H1 (cell line): Measurements from ENCODE around the gene ZNF771. TPM values are rescaled to one million over a fixed set of nuclear protein-coding genes. Genes with fewer than 3 reads are reported as not detected.
A peak's percentile ranks its signal among the peaks of the same experiment; 100 is the strongest.

Experiments
- ASH2L ChIP-seq: fragments of 200-600, 300-600 bp; sonication (generic); IDR thresholded peaks from one replicate; pipeline ENCODE4 v1.7.1; 2017; ENCODE audit warnings: low read length
- ATF2 ChIP-seq: IDR thresholded peaks from 2 replicates; pipeline ENCODE4 v1.6.1; 2012; ENCODE audit warnings: low read length, inconsistent platforms
- BCL11A ChIP-seq, 2 experiments: IDR thresholded peaks; one replicate each; pipeline ENCODE4 v1.6.1; 2011; ENCODE audit warnings: low read depth in 2 of 2, low read length in 2 of 2, mild to moderate bottlenecking in 2 of 2
- BRCA1 ChIP-seq: IDR thresholded peaks from 2 replicates; pipeline ENCODE4 v1.6.1; 2012; ENCODE audit warnings: low read depth, low read length, improper control_type of control experiment
- CBX5 ChIP-seq: fragments of 300-800, 300-1000 bp; sonication (generic); IDR thresholded peaks from 2 replicates; pipeline ENCODE4 v1.7.1; 2016; ENCODE audit warnings: antibody characterized with exemption, low read length, low read depth
- CHD1 ChIP-seq: IDR thresholded peaks from 2 replicates; pipeline ENCODE4 v1.6.1; 2012; ENCODE audit warnings: low read depth, low read length, improper control_type of control experiment
- CHD2 ChIP-seq: IDR thresholded peaks from 2 replicates; pipeline ENCODE4 v1.6.1; 2012; ENCODE audit warnings: low read length, improper control_type of control experiment
- CREB1 ChIP-seq: IDR thresholded peaks from 2 replicates; pipeline ENCODE4 v1.6.1; 2012; ENCODE audit warnings: inconsistent platforms
- CTBP2 ChIP-seq: IDR thresholded peaks from 2 replicates; pipeline ENCODE4 v1.7.0; 2011; ENCODE audit warnings: borderline replicate concordance, mild to moderate bottlenecking, moderate library complexity, mixed read lengths, low read length; ENCODE audit not compliant: insufficient read depth, insufficient read length
- E2F6 ChIP-seq: IDR thresholded peaks from 2 replicates; pipeline ENCODE4 v1.6.1; 2012; ENCODE audit warnings: inconsistent platforms
- JUN ChIP-seq: IDR thresholded peaks from 2 replicates; pipeline ENCODE4 v1.6.1; 2011; ENCODE audit warnings: low read depth, mild to moderate bottlenecking, improper control_type of control experiment, low read length
- MAFK ChIP-seq: IDR thresholded peaks from 2 replicates; pipeline ENCODE4 v1.6.1; 2012; ENCODE audit warnings: low read depth, mild to moderate bottlenecking, improper control_type of control experiment, low read length
- NANOG ChIP-seq: IDR thresholded peaks from 2 replicates; pipeline ENCODE4 v1.6.1; 2011; ENCODE audit warnings: low read length, low read depth, mild to moderate bottlenecking, inconsistent platforms; ENCODE audit not compliant: insufficient read depth, poor library complexity, severe bottlenecking
- POLR2A ChIP-seq, 2 experiments: IDR thresholded peaks; 1 replicate in 1 of 2; 2 replicates in 1 of 2; pipeline ENCODE4 v1.6.1; 2011; ENCODE audit warnings: low read depth in 2 of 2, low read length in 2 of 2, mild to moderate bottlenecking in 2 of 2; ENCODE audit errors: control extremely low read depth in 1 of 2
- RAD21 ChIP-seq, 2 experiments: IDR thresholded peaks in 1 of 2; conservative IDR thresholded peaks in 1 of 2; 2 replicates each; pipeline ENCODE4 v1.6.1; 2011; ENCODE audit warnings: low read depth in 2 of 2, low read length in 2 of 2, improper control_type of control experiment in 1 of 2, inconsistent platforms in 1 of 2, mild to moderate bottlenecking in 1 of 2, moderate library complexity in 1 of 2
- SIRT6 ChIP-seq: IDR thresholded peaks from one replicate; pipeline ENCODE4 v1.7.1; 2012; ENCODE audit warnings: low read length, inconsistent platforms
- SUZ12 ChIP-seq: fragments of 200-600 bp; sonication (generic); IDR thresholded peaks from 2 replicates; pipeline ENCODE4 v1.6.1; 2012; ENCODE audit warnings: mild to moderate bottlenecking, inconsistent platforms, low read length, moderate library complexity, mixed read lengths
- TAF1 ChIP-seq: IDR thresholded peaks from 2 replicates; pipeline ENCODE4 v1.6.1; 2011; ENCODE audit warnings: mild to moderate bottlenecking, low read depth, low read length
- TBP ChIP-seq: IDR thresholded peaks from 2 replicates; pipeline ENCODE4 v1.6.1; 2011; ENCODE audit warnings: low read depth, low read length, improper control_type of control experiment
- TCF12 ChIP-seq: IDR thresholded peaks from 2 replicates; pipeline ENCODE4 v1.6.1; 2011; ENCODE audit warnings: low read depth, mild to moderate bottlenecking, low read length
- YY1 ChIP-seq: IDR thresholded peaks from 2 replicates; pipeline ENCODE4 v1.6.1; 2011; ENCODE audit warnings: low read depth, mild to moderate bottlenecking, low read length
- polyA plus RNA-seq, 7 experiments: library from polyadenylated mRNA; depleted of rRNA in 3 of 7; stranded (reverse) in 5 of 7; unstranded in 2 of 7; fragments of >200 nt in 5 of 7; fragments of 200-250 nt in 2 of 7; gene quantifications; 1 replicate in 5 of 7; 2 replicates in 1 of 7; 4 replicates in 1 of 7; pipeline versions ENCODE4 v1.2.1 to v1.2.3, GENCODE V29; 2011 to 2013; ENCODE audit warnings: missing spikeins in 2 of 7, mixed read lengths in 2 of 7
- total RNA-seq: library from RNA; stranded (reverse); fragmentation: NEBNext Ultra II Directional; extraction: Animal tissue kit (Norgen Biotek cat#: 25700); gene quantifications from 2 replicates; pipeline ENCODE4 v1.2.1, GENCODE V29; 2021

The ZNF771 gene
- total and polyA plus RNA-seq, 2 of the 8 experiments (the other 6 are each of a cell fraction or from before 2014, with no cell fraction given): 10.6 to 15.7 TPM

- TF ChIP-seq SIRT6 (no peak), ASH2L (no peak), YY1 (no peak), CBX5 (no peak), TAF1 (0 out of 2 replicates have a peak, but pooled peaks have one; percentile 38), TCF12 (no peak), RAD21 (IDR thresholded peaks at IDR 0.05 in 1 of 2, conservative IDR thresholded peaks at IDR 0.05 in 1 of 2; ENCODE audit: low read depth in 2 of 2, low read length in 2 of 2) (no peak), ATF2 (no peak), CTBP2 (no peak), SUZ12 (no peak), MAFK (no peak), TBP (no peak), CREB1 (no peak; the same call in 1 of the 2 replicates), NANOG (no peak), JUN (no peak), BRCA1 (no peak), POLR2A (IDR thresholded peaks at IDR 0.05; ENCODE audit: control extremely low read depth in 1 of 2, low read depth in 2 of 2, low read length in 2 of 2) (no peak), CHD2 (peak; percentile 89), E2F6 (peak; percentile 67; the same call in 1 of the 2 replicates), CHD1 (no peak), BCL11A (IDR thresholded peaks at IDR 0.05; ENCODE audit: low read depth in 2 of 2, low read length in 2 of 2) (no peak)
Observed at GRCh38 chr16:30370456-30371247, 36.8 kb upstream of the ZNF771 start, which contains the start of gene TBC1D10B (continued).
